B cell (primary cell): ENCODE data around the gene SPACA9. TPM values are rescaled to one million over a fixed set of nuclear protein-coding genes. Genes with fewer than 3 reads are reported as not detected.

Source experiments
- ATAC-seq: fragments of 200-7000 bp; cut with Tn5 transposase; one replicate; pipeline ENCODE4 v1.10.0; 2021; ENCODE audit warnings: low read depth, mild to moderate bottlenecking, moderate number of reproducible peaks, moderate library complexity
- CTCF ChIA-PET: fragments of 350-600 bp; sonication (Branson Sonifier 250); formaldehyde crosslinking; loops from one replicate; lab custom pipeline; 2021; ENCODE audit warnings: antibody characterized with exemption, inconsistent platforms; lab: Charles Lee
- POLR2A ChIA-PET: fragments of 350-600 bp; sonication (Branson Sonifier 250); formaldehyde crosslinking; loops from one replicate; lab custom pipeline; 2021; ENCODE audit warnings: antibody characterized with exemption; lab: Charles Lee
- DNase-seq: peaks from one replicate; pipeline ENCODE4 v3.0.0; 2013
- H2AFZ ChIP-seq: 2 replicates; pipeline ENCODE4 v1.6.1; 2012; ENCODE audit warnings: mild to moderate bottlenecking, low read depth, low read length; ENCODE audit not compliant: insufficient read depth, poor library complexity, severe bottlenecking
- H3K27ac ChIP-seq, 2 donors: 1 replicate in 1 of 2; 2 replicates in 1 of 2; pipeline ENCODE4 v1.5.1; 2012 to 2013; ENCODE audit warnings: low read length in 2 of 2, mild to moderate bottlenecking in 2 of 2, moderate library complexity in 1 of 2
- H3K27me3 ChIP-seq, 4 experiments: fragments of 200-600 bp in 1 of 4; sonication (generic) in 1 of 4; replicated peaks in 1 of 4; 1 replicate in 2 of 4; 2 replicates in 2 of 4; pipeline versions ENCODE4 v1.6.1 to v1.7.0; 2013 to 2016; ENCODE audit warnings: low read length in 3 of 4, mild to moderate bottlenecking in 2 of 4, mixed read lengths in 1 of 4, moderate library complexity in 1 of 4; ENCODE audit not compliant: insufficient read depth in 4 of 4, control insufficient read depth in 3 of 4; ENCODE audit errors: control extremely low read depth in 1 of 4
- H3K36me3 ChIP-seq, 2 experiments: replicated peaks in 1 of 2; 1 replicate in 1 of 2; 2 replicates in 1 of 2; pipeline versions ENCODE4 v1.6.1 to v1.7.1; 2013; ENCODE audit warnings: low read length in 1 of 2; ENCODE audit not compliant: insufficient read depth in 2 of 2, control insufficient read depth in 1 of 2; ENCODE audit errors: control extremely low read depth in 1 of 2, extremely low read depth in 1 of 2
- H3K4me1 ChIP-seq, 2 donors: fragments of 200-600 bp in 1 of 2; sonication (generic) in 1 of 2; 1 replicate in 1 of 2; 2 replicates in 1 of 2; pipeline versions ENCODE4 v1.5.1 to v1.6.1; 2013 to 2017; ENCODE audit warnings: low read length in 2 of 2; ENCODE audit not compliant: control insufficient read depth in 2 of 2, insufficient read depth in 2 of 2
- H3K4me2 ChIP-seq: replicated peaks from 2 replicates; pipeline ENCODE3; 2012; ENCODE audit warnings: mild to moderate bottlenecking, low read depth, low read length; ENCODE audit not compliant: poor library complexity, severe bottlenecking
- H3K4me3 ChIP-seq, 5 experiments: fragments of 200-600 bp in 1 of 5; sonication (generic) in 1 of 5; 1 replicate in 3 of 5; 2 replicates in 2 of 5; pipeline versions ENCODE4 v1.5.1 to v1.7.0; 2011 to 2016; ENCODE audit warnings: low read length in 4 of 5, mild to moderate bottlenecking in 4 of 5, low read depth in 2 of 5, control low read depth in 1 of 5, moderate library complexity in 1 of 5; ENCODE audit not compliant: insufficient read depth in 1 of 5; ENCODE audit errors: control extremely low read depth in 1 of 5, extremely low read depth in 1 of 5
- H3K79me2 ChIP-seq: fragments of 200-600 bp; sonication (generic); one replicate; pipeline ENCODE4 v1.6.0; 2016; ENCODE audit warnings: low read length; ENCODE audit not compliant: control insufficient read depth, insufficient read depth
- H3K9ac ChIP-seq: fragments of 200-600 bp; sonication (generic); 2 replicates; pipeline ENCODE4 v1.6.1; 2017; ENCODE audit warnings: mild to moderate bottlenecking, low read length, moderate library complexity
- H3K9me3 ChIP-seq, 3 donors: one replicate each; pipeline versions ENCODE4 v1.6.1 to v1.7.1; 2013; ENCODE audit warnings: low read length in 2 of 3; ENCODE audit not compliant: control insufficient read depth in 2 of 3, insufficient read depth in 1 of 3; ENCODE audit errors: control extremely low read depth in 1 of 3
- H4K20me1 ChIP-seq: 2 replicates; pipeline ENCODE4 v1.6.0; 2012; ENCODE audit warnings: mild to moderate bottlenecking, low read length; ENCODE audit not compliant: insufficient read depth, control insufficient read depth, poor library complexity, severe bottlenecking
- H3K27ac Mint-ChIP-seq: one replicate; pipeline ENCODE4 v1.8.0; 2021; ENCODE audit warnings: mixed read lengths
- H3K27me3 Mint-ChIP-seq: one replicate; pipeline ENCODE4 v1.8.0; 2021; ENCODE audit warnings: mixed read lengths
- H3K4me1 Mint-ChIP-seq: one replicate; pipeline ENCODE4 v1.8.0; 2021; ENCODE audit warnings: mixed read lengths
- H3K4me3 Mint-ChIP-seq: one replicate; pipeline ENCODE4 v1.8.0; 2021; ENCODE audit warnings: mixed read lengths
- H3K9me3 Mint-ChIP-seq: one replicate; pipeline ENCODE4 v1.8.0; 2022; ENCODE audit warnings: mixed read lengths; ENCODE audit not compliant: insufficient read depth
- EZH2 ChIP-seq: IDR thresholded peaks from 2 replicates; pipeline ENCODE4 v1.6.1; 2012; ENCODE audit warnings: borderline replicate concordance, low read depth, mild to moderate bottlenecking, moderate library complexity, low read length; ENCODE audit not compliant: insufficient read depth, poor library complexity, severe bottlenecking
- WGBS: methylation state at CpG from one replicate; pipeline ENCODE4 v1.1.5; 2013; ENCODE audit warnings: missing lambda C conversion rate; ENCODE audit not compliant: insufficient coverage; 5-methylcytosine and 5-hydroxymethylcytosine counted together
- intact Hi-C: fragments of 100-400 bp; cut with micrococcal nuclease; formaldehyde crosslinking; loops from one replicate; pipeline ENCODE4 v1.10.0; 2022
- polyA plus RNA-seq: library from polyadenylated mRNA; depleted of rRNA; stranded (reverse); fragments of >200 nt; gene quantifications from 2 replicates; pipeline ENCODE4 v1.2.3, GENCODE V29; 2012
- total RNA-seq, 2 donors: library from RNA; stranded (reverse); fragments of 120-200 nt in 1 of 2; gene quantifications; 1 replicate in 1 of 2; 2 replicates in 1 of 2; pipeline versions ENCODE4 v1.2.3 to v1.2.4, GENCODE V29; 2013 to 2022
- TF ChIP-seq, protein P1 (sequence below): fragments of 200-600 bp; IDR thresholded peaks from one replicate; pipeline ENCODE4 v1.8.0; 2022; ENCODE audit warnings: antibody characterized with exemption, mild to moderate bottlenecking

Gene SPACA9
- total and polyA plus RNA-seq, 2 donors (not counting 1 experiment from before 2014, with no cell fraction given) = 2.8 to 4.5 TPM

DNA sequence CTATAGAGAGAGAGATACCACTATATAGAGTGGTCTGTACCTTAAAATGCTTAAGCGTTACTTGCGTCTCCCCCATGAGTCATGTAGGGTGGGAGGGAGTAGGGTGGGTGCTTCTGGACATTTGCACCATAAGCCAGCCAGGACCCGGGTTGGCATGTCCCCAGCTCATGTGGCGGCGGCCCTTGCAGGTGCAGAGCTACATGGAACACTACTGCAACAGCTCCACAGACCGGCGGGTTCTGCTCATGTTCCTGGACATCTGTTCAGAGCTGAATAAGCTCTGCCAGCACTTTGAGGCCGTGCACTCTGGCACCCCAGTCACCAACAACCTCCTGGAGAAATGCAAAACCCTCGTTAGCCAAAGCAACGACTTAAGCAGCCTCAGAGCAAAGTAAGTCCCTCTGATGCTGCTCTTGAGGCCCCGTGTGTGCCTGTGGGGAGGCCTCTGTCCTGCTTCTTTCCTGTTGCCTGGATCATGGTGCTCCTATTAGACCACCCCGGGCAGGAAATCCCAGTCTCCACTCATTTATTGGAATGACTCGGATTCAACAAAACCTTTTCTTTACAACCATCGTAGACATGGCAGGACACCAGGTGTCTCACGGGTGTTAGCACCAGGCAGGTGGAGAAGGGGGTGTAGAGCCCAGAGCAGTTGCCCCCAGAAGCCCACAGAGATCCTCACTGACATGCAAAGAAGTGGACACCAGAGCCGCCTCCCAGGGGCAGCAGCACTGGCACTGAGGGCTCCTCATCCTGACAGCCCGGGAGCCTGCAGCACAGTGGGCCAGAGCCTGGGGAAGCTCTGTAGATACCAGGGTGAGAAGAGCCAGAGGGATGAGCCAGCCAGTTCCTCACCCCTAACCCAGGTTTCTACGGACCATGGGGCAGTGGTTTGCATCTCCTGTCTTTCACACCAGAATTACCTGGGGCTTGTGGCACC lies 8.8 kb downstream of the SPACA9 start:
- Histone ChIP-seq H3K9ac (peak overlapping the region; percentile 59), H3K4me2 (peak overlapping the region; percentile 90), H3K4me3 (no peak overlapping the region), H2AFZ (peak overlapping the region; percentile 22), H3K4me1 (peaks cover 42 to 50% of the 10 kb centered on the region in 2 donors), H3K36me3 (no peaks in the 10 kb centered on the region), H3K9me3 (peaks cover 0 to 11% (median 0%) of the 10 kb centered on the region in 3 donors), H3K27me3 (no peaks in the 10 kb centered on the region), H3K27ac (no peak overlapping the region), H3K79me2 (peaks cover 6% of the 10 kb centered on the region), H4K20me1 (no peaks in the 10 kb centered on the region)
- H3K4me3 Mint-ChIP-seq = peak overlapping the region; percentile 29
- TF ChIP-seq, protein P1, sequence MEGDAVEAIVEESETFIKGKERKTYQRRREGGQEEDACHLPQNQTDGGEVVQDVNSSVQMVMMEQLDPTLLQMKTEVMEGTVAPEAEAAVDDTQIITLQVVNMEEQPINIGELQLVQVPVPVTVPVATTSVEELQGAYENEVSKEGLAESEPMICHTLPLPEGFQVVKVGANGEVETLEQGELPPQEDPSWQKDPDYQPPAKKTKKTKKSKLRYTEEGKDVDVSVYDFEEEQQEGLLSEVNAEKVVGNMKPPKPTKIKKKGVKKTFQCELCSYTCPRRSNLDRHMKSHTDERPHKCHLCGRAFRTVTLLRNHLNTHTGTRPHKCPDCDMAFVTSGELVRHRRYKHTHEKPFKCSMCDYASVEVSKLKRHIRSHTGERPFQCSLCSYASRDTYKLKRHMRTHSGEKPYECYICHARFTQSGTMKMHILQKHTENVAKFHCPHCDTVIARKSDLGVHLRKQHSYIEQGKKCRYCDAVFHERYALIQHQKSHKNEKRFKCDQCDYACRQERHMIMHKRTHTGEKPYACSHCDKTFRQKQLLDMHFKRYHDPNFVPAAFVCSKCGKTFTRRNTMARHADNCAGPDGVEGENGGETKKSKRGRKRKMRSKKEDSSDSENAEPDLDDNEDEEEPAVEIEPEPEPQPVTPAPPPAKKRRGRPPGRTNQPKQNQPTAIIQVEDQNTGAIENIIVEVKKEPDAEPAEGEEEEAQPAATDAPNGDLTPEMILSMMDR = no peak
- H3K9me3 Mint-ChIP-seq = no peaks in the 10 kb centered on the region
- ATAC-seq (no peak), DNase-seq (no peak)
- H3K27ac Mint-ChIP-seq = peak overlapping the region; percentile 95
- no peaks in the 10 kb centered on the region for H3K27me3 Mint-ChIP-seq
- peaks cover 46% of the 10 kb centered on the region for H3K4me1 Mint-ChIP-seq
- WGBS = 60% methylated on average over 13 of the region's 18 CpGs
- POLR2A ChIA-PET = interaction anchor here (2.2 kb wide), 1 partner anchor 8 kb away, joined by 7 read pairs; the partner anchor contains the start of gene SPACA9
- CTCF ChIA-PET = interaction anchor here (0.6 to 2.7 kb wide), 4 partner anchors 8 to 14 kb away, joined by 3 to 12 read pairs (median 4); partner anchors contain the start of gene SPACA9
- intact Hi-C loops = loop anchor here (1.0 to 5.0 kb wide), 3 partner anchors 9 to 257 kb away; partner anchors contain the start of genes AK8 and SPACA9

DNA sequence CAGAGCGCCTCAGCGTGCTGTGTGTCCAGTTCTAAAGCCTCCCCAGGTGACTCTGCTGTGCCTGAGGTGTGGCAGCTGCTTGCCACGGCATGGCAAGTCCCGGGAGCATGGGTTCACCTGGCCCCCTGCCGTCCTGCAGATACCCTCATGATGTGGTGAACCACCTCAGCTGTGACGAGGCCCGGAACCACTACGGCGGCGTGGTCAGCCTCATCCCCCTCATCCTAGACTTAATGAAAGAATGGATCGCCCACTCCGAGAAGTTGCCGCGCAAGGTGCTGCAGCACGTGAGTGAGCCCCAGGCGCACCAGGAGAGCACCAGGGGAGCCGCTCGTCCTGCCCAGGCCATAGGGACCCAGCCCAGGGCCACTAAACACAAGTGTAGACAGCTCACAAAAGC lies 9.5 kb downstream of the SPACA9 start:
- Histone ChIP-seq H3K4me1 (peaks cover 42 to 50% of the 10 kb centered on the region in 2 donors), H4K20me1 (no peaks in the 10 kb centered on the region), H3K4me2 (peak overlapping the region; percentile 90), H3K4me3 (peak overlapping the region in 3 of 5 experiments; percentile 1 to 49 (median 12)), H2AFZ (peak overlapping the region; percentile 10), H3K9me3 (peaks cover 0 to 11% (median 0%) of the 10 kb centered on the region in 3 donors), H3K79me2 (peaks cover 6% of the 10 kb centered on the region), H3K36me3 (peaks cover 0 to 3% of the 10 kb centered on the region in 2 experiments), H3K27me3 (no peaks in the 10 kb centered on the region), H3K9ac (peak overlapping the region; percentile 59), H3K27ac (peak overlapping the region; percentile 33 to 72)
- ChIA-PET POLR2A (interaction anchor here (1.5 to 2.2 kb wide), 2 partner anchors 9 to 13 kb away, joined by 4 to 7 read pairs; partner anchors contain the start of gene SPACA9), CTCF (interaction anchor here (0.7 to 2.7 kb wide), 4 partner anchors 9 to 39 kb away, joined by 3 to 12 read pairs (median 4); partner anchors contain the start of gene SPACA9)
- peak overlapping the region; percentile 84 for H3K4me3 Mint-ChIP-seq
- WGBS = 38% methylated on average over 18 of the region's 18 CpGs
- no peaks in the 10 kb centered on the region for H3K9me3 Mint-ChIP-seq
- no peak for TF ChIP-seq EZH2
- TF ChIP-seq, protein P1 = no peak
- H3K27ac Mint-ChIP-seq = peak overlapping the region; percentile 95
- intact Hi-C loops = loop anchor here (1.0 to 5.0 kb wide), 3 partner anchors 10 to 257 kb away; partner anchors contain the start of genes AK8 and SPACA9
- H3K4me1 Mint-ChIP-seq = peaks cover 46% of the 10 kb centered on the region
- ATAC-seq (peak; percentile 9), DNase-seq (no peak)
- no peaks in the 10 kb centered on the region for H3K27me3 Mint-ChIP-seq
